Measurements from ENCODE around the gene SOS2. TPM values are rescaled to one million over a fixed set of nuclear protein-coding genes. Genes with fewer than 3 reads are reported as not detected.

The SOS2 gene
- polyA plus RNA-seq, 1 donor, result 43.2 TPM

DNA sequence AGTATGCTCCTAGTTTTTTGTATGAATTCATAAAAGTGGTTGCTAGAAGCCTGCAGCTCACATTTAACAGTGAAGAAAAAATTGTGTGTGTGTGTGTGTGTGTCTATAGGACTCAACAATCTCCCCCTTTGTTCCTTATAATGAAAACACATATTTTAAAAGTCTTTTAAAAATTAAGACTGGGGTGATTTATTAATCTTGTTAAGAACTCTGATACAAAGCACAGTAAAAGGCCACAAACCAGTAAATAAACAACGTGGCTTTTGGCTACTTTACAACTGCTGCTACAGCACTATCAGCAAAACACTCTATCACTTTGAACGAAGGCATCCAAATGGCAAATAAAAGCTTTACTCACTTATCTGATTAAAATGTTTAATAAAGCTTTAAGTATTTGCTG lies 114.4 kb downstream of the SOS2 start:
- DNase-seq, result peak; percentile 48

DNA sequence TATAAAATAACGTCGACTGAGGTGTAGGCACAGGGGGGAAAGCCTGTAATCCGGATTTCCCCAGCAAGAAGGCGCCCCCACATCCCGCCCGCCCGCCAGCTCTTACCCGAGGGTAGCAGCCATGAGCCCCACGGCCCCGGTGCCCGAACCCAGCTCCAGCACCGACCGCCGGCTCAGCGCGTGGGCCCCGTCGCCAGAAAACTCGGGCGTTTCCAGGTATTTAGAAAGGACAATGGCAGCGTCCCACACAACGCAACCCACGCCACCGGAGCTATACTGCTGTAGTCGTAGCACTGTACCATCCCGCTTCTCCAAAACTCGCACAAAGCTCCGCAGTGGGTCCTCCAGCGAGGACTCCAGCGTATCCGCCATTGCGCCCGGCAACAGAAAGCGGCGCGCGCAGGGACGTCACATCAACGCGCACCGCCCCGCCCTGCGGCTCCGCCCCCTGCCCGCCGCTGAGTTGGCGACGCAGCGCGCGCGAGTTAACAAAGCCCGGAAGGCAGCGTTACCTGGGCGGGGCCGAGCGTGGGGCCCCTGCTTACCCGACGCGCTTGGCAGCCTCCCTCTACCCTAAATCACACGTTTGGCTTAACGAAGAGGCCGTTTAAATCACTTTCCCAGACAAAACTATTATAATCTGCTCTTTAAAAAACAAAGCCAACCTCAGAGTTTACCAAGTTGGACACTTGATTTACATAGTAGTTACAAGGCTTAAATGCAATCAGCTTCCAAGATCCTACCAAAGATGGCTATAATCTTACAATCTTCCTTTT lies 115.0 kb downstream of the SOS2 start, which contains the start of gene VCPKMT:
VCPKMT (minus strand) TSS at position 392 of the 776 bp plus-strand sequence; CDS start at position 372, 20 bp downstream.
- peak; percentile 95 for DNase-seq

DNA sequence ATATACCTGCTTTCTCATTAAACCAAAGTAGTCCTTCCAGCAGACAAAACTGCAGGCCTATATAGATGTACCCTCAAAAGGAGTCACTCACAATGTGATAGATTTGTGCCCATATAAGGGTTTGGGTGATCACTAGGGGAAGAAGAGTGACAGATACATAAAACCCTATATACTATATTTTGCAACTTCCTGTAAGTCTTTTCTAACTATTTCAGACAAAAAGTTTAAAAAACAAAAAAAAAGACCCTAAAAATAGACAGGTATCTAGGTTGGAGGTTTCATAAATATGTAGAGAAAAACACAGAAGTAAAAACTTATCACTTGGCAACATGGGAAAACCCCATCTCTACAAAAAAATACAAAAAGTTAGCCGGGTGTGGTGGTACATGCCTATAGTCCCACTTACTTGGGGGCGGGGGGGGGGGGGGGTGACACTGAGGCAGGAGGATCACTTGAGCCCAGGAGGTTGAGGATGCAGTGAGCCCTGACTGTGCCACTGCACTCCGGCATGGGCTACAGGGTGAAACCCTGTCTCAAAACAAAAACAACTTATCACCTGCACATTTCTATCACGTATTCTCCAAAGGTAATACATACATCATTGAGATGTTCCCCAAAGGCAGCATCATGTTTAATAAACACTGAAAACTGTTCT lies 117.9 kb downstream of the SOS2 start:
- no peak for DNase-seq

DNA sequence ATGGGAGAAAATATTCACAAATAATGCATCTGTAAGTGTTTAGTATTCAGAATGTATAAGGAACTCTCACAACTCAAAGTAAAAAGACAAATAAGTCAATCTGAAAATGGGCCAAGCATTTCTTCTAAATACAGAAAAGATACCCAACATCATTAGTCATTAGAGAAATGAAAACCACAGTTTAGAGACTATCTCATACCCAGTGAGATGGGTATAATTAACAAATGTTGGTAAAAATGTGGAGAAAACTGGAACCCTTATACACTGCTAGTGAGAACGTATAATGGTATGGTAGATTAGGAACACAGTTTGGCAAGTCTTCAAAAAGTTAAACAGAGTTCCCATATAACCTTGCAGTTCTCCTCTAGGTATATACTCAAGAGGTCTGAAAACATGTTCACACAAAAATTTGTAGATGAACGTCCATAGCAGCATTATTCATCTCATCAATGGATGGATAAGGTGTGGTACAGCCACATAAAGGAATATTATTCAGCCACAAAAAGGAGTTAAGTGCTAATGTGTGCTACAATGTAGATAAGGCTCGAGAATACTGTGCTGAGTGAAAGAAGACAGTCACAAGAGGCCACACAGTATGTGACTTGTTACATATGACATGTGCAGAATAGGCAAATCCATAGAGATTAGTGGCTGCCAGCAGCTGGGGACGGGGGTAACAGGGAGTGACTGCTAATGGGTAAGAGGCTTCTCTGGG lies 120.9 kb downstream of the SOS2 start:
- no peak for DNase-seq

DNA sequence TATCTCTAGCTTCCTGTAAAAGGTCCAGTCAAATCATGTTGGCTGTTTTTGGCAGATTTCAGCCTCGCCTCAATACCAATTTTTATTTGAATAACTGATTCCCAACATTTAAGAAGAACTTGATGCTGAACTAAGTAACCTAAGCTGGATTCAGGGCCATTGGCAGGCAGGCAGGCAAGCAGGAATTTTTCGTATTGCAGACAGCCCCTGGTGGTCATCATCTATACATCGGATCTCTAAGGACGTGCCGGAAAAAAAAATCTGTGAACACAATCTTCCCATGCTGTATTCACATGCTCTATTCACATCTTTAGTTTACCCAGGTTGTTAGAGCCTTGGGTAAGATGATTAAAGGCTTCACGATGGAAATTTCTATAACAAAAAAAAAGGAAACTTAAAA lies 122.0 kb downstream of the SOS2 start:
- DNase-seq, result no peak

DNA sequence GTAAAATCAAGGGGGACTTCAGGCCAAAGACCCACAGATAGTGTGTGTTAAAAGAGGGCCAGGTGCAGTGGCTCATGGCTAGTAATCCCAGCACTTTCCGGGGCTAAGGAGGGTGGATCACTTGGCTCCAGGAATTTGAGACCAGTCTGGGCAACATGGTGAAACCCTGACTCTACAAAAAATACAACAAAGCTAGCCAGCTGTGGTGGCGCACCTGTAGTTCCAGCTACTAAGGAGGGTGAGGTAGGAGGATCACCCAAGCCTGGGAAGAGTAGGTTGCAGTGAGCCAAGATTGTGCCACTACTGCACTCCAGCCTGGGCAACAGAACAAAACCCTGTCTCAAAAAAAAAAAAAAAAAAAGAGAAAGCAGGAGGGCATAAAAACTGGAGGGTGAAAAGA lies 123.5 kb downstream of the SOS2 start:
- DNase-seq, result no peak

DNA sequence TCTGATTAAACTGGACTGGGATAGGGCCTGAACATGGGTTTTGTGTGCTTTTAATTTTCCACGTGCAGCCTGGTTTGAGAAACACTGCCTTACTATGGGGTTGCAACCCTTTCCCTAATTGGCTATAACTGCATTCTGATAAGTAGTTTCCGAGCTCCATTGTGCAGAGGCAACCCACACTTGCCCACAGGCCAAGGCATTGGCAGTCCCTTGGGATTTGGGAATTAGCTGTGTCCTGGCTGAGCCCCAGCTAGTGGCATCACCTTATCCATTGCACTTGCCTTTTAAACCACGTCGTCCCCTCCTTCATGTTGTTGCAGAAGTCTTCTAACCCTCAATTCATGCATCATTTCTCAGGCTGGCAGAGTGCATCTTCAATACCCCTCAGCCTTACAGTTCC lies 125.2 kb downstream of the SOS2 start:
- DNase-seq, result no peak

DNA sequence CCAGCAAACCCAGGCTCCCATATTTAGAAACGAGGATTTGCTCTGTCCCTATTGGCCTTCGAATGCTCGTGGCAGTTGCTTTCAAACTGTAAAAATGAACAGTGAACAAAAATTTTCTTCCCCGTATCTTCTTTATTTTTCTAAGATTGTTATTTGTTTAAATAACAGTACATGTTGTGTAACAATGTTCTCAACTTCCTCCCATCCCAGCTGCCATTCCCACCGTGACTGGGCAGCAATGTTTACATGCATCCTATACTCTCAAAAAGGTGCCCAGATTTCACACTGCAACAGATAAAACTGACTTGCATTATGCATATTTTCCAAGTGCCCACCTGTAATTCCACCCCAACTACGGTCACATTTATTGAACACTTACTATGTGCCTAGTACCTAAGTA lies 127.8 kb downstream of the SOS2 start:
- no peak for DNase-seq

DNA sequence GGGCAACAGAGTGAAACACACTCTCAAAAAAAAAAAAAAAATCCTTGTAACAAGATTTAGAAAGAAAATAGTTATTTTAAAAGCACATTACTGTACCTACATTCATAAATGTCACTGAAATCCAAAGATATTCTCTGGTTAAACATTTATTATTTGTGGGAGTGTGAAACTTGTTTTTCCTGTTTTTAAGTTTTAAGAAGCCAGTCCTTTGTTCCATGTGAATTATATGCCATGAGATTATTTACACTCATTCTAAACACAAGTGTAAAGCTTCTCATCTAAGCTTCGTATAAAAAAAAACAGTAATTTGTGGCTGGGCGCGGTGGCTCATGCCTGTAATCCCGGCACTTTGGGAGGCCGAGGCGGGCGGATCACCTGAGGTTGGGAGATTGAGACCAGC lies 130.0 kb downstream of the SOS2 start:
- DNase-seq, result no peak

DNA sequence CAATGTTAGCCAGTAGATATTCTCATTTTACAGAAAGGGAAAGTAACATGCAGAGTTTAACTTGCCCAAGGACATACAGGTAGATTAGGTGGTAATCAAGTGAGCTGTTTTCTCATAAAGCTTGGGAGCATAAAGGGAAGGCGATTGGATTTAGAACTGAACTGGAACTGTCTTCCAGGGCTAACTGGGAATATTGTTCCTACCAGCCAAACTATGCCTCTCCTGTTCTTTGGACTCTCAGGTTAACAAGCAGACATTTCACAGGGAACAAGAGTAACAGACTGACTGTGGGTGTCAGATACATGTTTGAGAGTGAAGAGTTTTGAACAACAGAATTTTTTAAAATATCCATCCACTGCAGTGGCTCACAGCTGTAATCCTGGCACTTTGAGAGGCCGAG lies 130.6 kb downstream of the SOS2 start:
- DNase-seq, result no peak

DNA sequence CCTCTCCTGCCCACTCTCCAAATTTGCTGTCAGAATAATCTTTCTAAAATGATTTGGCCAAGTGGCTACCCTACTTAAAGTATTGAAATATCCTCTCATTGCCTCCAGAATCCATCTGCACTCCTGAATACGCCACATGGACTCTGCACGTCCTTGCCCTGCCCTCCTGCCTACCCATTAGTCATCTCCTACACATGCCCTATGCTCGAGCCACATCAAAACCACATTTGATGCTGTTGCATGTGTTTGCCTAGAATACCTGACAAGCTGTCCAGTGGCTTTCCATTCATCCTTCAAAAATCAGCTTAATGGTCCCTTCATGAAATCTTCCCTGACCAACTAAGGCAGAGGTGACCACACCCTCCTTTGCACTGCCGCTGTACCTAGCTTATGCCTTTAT lies 132.0 kb downstream of the SOS2 start:
- DNase-seq, result no peak

DNA sequence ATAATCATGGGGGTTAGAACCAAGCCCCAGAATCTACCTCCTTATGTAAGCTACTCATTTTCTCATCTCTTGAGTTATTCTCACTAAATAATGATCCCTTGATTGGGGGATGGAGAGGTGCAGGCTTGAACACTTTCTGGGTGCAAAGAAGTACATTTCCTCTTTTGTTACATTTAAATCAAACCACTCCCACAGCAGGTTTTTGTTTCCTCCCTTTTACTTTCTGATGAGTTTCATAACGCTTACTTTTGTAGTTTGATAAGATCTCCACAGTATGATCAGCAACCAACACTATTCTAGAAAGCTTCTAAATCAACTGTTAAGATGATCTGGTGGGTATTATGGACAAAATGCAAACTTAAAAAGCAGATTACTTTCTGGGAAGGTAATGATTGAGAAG lies 135.5 kb downstream of the SOS2 start:
- no peak for DNase-seq

DNA sequence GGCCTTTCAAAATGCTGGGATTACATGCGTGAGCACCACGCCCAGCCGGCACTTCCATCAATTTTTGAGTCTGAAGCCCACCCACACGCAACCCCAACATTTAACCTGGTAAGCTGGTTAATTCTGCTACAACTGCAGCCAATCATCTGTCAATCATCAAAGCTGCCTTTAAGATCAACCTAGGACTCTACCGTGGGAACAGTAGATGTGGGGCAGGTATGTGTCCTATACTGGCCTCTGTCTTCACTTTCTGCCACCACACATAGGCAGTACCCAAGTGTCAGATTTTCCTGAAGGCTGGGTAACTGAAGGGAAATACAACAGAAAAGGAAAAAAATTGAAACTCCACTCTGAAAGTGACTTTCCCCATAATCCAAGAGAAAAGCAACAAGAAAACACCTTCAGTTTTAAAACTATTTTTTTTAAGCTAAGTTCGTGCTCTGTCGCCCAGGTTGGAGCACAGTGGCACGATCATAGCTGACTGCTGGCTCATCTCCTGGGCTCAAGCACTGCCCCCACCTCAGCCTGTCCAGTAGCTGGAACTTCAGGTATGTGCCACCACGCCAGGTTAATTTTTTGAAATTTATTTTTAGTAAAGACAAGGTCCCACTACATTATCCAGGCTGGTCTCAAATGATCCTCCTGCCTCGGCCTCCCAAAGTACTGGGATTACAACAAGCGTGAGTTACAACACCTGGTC lies 137.2 kb downstream of the SOS2 start:
- DNase-seq, result no peak

DNA sequence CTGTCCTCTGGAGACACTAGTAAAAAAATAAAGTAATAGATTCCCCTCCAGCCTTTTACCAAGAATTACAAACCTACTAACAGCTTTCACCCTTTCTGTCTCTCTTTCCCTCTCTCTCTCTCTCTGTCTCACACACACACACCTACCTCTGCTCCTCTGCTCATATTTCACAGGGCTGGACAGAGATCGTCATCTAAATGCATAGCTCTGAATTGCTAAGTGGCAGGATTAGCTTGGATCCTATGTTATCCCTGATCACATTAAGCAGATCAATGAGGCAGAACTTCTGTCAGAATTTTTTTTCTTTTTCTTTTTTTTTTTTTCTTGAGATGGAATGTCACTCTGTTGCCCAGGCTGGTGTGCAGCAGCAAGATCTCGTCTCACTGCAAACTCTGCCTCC lies 137.9 kb downstream of the SOS2 start:
- no peak for DNase-seq

DNA sequence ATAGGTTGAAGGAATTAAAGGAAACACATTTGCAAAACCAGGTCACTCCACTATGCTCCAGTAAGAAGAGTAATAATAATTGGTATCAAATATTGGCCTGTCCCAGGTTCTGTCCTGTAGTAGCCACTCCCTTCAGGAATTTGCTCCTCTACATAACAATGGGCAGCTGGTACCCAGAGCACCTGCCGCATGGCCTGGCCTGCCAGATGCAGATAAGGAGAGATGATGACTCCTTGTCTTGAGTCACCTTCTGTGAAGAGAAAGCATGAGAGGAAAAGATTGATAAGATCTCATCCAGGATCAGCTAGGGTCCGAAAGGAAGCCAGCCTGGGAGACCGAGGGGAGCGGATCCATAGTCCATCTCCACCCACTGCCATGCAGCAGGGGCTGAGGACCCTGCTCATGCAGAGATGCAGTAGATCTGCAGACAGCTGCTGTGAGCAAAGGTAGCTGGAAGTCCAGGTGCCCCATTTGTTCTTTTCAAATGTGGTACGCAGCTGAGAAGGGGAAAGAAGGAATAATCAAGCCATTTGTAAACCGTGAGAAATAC lies 139.3 kb downstream of the SOS2 start:
- no peak for DNase-seq

DNA sequence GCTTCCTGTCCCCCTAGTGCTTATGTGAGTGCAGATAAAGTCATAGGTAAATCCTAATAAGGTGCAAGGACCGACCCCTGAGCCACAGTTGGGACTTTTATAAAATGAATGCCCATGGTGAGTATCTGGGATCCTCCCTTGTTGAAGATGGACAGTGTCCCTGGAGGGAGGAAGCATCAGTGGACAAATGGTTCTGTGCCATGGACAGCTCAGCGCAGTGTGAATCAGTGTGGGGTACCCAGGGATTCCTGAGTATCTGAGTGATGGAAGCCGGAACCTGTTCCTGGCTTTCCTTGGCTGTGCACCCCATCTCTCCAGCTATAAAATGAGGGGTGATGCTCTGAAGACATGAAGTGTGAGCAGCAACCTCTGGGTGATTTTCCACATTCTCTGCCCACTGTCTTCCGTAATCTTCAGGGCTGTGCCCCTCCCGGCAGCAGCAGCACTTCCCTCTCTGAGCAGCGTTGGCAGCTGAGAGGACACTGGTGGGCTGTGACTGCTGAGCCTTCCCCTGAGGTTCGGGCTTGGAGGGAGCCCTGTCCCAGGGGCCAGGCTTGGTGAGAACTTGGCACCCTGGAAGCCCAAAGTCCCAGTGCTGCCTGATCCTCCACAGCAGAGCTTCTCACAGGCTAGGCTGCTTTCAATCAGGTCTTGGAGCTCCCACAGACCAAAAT lies 140.0 kb downstream of the SOS2 start:
- DNase-seq, result no peak

DNA sequence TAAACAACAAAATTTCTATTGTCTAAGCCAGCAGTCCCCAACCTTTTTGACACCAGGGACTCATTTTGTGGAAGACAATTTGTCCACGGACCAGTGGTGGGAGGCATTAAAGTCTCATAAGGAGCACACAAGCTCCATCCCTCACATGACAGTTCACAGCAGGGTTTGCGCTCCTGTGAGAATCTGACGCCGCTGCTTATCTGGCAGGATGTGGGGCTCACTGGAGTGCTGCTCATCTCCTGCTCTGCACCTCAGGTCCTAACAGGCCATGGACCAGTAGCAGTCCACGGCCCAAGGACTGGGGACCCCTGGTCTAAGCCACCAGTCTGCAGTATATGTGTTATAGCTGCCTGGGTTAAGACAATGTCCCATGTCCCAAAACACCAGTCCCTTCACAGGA lies 142.2 kb downstream of the SOS2 start:
- no peak for DNase-seq

DNA sequence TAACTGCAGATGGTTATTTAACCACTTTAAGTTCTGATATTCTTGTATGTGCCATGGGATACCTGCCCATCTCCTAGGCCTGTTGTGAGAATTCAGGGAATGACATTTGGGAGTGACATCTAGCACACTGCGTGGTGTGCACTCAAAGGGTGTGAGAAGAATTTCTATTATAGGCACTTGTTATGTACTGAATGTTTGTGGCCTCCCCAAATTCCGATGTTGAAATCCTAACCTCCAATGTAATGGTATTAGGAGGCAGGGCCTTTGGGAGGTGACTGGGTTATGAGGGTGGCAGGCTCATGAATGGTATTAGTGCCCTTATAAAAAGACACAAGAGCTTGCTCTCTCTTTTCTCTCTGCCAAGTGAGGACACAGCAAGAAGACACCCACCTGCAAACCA lies 142.6 kb downstream of the SOS2 start:
- no peak for DNase-seq

DNA sequence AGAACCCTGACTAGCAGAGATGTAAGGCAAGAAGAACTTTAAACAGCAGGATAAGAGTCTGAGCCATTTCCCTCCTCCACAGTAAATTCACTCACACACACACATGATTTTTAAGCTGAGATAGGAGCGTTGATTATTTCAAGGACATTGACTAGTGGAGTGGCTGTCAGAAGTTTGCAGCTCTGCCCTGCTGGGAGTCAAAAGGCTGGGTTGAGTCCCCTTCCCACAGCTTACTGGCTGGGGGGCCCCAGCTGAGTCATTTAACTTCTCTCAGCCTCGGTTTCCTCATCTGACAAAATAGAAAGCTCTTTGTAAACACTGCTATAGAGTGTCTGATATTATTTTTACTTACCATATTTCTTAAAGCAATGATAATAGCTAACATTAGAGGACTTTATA lies 143.3 kb downstream of the SOS2 start:
- DNase-seq, result no peak

DNA sequence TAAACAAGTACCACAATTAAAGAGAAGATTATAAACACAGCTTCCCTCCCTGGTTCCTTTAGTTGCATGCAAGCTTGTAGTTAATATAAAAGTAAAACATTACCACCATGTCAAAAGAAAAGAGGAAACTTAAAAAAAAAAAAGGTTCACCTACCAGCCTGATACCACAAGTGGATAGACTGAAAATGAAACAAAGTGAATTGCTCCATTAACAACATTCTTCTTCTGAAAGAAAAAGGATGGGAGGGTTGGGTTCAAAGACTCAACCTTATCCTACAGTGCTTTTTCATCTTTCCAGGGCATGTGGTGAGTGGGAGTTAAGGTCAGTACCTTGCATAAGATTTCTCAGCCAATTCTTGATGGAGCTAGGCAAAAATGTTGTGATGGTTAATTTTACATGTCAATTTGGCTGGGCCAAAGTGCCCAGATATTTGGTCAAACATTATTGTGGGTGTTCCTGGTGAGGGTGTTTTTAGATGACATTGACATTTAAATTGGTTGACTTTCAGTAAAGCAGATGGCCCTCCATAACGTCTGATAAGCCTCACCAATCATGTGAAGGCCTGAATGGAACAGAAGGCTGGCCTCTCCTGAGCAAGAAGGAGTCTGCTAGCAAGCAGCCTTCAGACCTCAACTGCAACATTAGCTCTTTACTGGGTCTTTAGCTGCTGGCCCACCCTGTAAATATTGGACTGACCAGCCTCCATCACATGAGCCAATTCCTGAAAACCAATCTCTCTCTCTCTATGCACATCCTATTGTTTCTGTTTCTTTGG lies 143.8 kb downstream of the SOS2 start:
- no peak for DNase-seq

DNA sequence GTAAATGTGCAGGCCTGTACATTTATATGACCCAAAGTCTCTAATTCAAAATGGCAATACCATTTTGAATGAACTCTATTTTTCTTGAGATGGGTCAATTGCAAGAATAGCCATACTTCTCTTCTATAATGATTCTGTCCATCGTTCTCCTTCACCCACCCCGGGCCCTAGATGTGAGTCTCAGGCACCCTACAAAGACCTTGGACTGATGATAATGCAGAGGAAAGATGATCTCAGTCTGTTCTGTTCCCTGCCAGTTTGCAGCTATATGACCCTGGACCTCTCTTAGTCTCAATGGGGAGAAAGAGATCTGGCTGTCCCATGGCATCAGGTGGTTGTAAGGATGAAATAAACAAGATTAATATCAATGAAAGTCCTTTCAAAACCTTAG lies 145.1 kb downstream of the SOS2 start:
- DNase-seq, result no peak

Measured in left kidney (tissue), 2 donors.